Lower leg skin (tissue), 4 donors: Measurements from ENCODE around the gene GRM8. TPM values are rescaled to one million over a fixed set of nuclear protein-coding genes. Genes with fewer than 3 reads are reported as not detected.

Experiments
- DNase-seq, 2 donors: peaks; one replicate each; pipeline ENCODE4 v3.0.0-alpha.2; 2019; ENCODE audit warnings: low spot score in 2 of 2
- H3K4me3 ChIP-seq: fragments of 200-600 bp; sonication (generic); 2 replicates; pipeline ENCODE4 v1.5.1; 2017; ENCODE audit warnings: mild to moderate bottlenecking, low read depth; ENCODE audit not compliant: poor library complexity, severe bottlenecking
- POLR2A ChIP-seq, 2 donors: fragments of 450-650 bp; IDR thresholded peaks; one replicate each; pipeline ENCODE4 v1.6.1; 2016 to 2017; ENCODE audit warnings: antibody characterized with exemption in 2 of 2, mild to moderate bottlenecking in 1 of 2, moderate library complexity in 1 of 2
- WGBS, 2 donors: methylation state at CpG; one replicate each; pipeline ENCODE4 v1.1.5; 2018; 5-methylcytosine and 5-hydroxymethylcytosine counted together
- intact Hi-C: fragments of 100-400 bp; cut with DNase I; formaldehyde crosslinking; loops from one replicate; pipeline ENCODE4 v1.15.0; 2023; ENCODE audit warnings: low total_unique reads
- total RNA-seq, 4 donors: library from RNA; depleted of rRNA; stranded (reverse); fragments of >200 nt; gene quantifications; one replicate each; pipeline ENCODE4 v1.1.0, GENCODE V29; 2016
- TF ChIP-seq, protein P1 (sequence below), 3 donors: fragments of 450-650 bp; IDR thresholded peaks; one replicate each; pipeline ENCODE4 v1.5.1; 2016; ENCODE audit warnings: antibody characterized with exemption in 3 of 3, mild to moderate bottlenecking in 3 of 3, moderate library complexity in 2 of 3

GRM8 gene
- under 1 TPM in 1 of 4 donors, not detected in 3; 0.45 TPM for total RNA-seq

DNA sequence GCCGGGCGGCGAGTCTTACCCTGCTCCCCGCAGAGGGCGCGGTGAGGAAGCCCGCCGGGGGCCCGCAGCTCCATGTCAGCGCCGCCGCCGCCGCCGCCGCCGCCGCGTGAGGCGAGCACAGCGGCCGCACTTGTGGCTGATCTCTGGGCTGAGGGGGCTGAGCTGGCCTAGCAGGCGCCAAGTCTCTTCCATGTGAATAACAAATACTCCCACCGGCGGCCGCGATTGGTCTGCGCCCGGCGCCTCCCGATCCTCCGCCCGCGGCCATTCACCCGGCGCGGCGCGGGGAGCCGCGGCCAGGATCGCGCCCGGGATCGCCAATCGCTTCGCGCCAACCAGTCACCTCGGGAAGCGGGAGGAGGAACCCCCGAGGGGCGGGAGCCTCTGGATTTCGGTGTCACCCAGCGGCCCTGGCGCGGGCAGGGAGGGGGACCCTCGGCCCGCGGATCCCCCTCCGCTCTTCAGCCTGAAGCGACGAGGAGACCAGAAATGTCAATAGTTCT, at the start of gene GRM8:
TSS of gene GRM8 (minus strand) at position 164 of the 503 bp plus-strand sequence.
- peak within 1 kb of the TSS; percentile 50 for H3K4me3 ChIP-seq
- no peak for DNase-seq
- intact Hi-C loops = no loop called here
- TF ChIP-seq POLR2A (IDR thresholded peaks at IDR 0.05) = no peak
- TF ChIP-seq, protein P1, sequence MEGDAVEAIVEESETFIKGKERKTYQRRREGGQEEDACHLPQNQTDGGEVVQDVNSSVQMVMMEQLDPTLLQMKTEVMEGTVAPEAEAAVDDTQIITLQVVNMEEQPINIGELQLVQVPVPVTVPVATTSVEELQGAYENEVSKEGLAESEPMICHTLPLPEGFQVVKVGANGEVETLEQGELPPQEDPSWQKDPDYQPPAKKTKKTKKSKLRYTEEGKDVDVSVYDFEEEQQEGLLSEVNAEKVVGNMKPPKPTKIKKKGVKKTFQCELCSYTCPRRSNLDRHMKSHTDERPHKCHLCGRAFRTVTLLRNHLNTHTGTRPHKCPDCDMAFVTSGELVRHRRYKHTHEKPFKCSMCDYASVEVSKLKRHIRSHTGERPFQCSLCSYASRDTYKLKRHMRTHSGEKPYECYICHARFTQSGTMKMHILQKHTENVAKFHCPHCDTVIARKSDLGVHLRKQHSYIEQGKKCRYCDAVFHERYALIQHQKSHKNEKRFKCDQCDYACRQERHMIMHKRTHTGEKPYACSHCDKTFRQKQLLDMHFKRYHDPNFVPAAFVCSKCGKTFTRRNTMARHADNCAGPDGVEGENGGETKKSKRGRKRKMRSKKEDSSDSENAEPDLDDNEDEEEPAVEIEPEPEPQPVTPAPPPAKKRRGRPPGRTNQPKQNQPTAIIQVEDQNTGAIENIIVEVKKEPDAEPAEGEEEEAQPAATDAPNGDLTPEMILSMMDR (IDR thresholded peaks at IDR 0.05) = no peak
- WGBS, 2 donors = 0 to 1% methylated on average over 29 to 30 of the region's 62 CpGs

DNA sequence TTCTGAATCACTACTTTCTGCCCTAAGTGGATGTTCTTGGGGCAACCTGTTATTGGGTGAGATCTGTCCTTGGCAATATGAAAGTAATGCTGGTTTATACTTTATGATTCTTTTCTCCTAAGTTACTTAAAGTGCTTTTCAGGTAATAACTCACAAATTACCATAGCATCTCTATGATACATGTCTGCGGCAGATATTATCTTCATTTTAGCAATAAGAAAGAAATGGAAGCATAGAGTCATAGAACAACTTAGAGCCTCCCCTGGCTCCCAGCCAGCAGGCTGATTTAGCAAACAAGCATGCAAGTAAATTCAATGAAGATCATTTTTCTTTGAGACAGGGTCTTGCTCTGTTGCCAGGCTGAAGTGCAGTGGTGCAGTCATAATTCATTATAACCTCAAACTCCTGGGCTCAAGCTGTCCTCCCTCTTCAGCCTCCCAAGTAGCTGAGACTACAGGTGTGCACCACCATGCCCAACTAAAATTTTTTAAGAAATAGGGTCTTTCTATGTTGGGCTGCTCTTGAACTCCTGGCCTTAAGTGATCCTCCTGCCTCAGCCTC, 38.1 kb upstream of the GRM8 start:
- H3K4me3 ChIP-seq = no peak overlapping the region
- TF ChIP-seq POLR2A (IDR thresholded peaks at IDR 0.05) = no peak
- TF ChIP-seq, protein P1 (IDR thresholded peaks at IDR 0.05) = no peak
- DNase-seq = no peak
- intact Hi-C loops = no loop called here
- WGBS, 2 donors = 32 to 41% methylated on average over 1 of the region's 1 CpG

DNA sequence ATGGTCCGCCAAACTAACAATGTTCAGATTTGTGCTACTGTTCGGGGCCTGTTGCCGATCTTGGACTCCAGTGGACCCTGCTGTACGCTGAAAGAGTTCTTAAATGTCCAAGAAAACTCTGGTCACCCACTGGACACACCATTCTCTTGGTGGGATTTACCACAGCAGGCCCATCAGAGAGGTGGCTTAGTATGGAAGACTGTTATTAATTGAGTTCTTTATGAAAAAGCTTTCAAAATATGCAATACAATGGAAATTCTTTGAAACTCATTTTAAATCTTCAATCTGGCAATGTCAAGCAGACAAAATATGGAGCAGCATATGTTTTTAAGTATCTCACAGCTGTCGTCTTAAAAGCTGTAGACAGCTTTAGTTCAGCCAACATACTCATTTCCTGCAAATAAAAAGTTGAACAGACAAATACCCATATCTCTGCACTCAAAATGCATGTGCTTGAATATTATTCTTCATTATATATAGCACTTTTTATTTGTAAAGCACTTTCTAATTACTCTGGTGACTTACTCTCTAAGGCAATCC, 37.4 kb upstream of the GRM8 start:
- WGBS, 2 donors = 52 to 55% methylated on average over 5 of the region's 5 CpGs
- DNase-seq = no peak
- no peak for TF ChIP-seq POLR2A (IDR thresholded peaks at IDR 0.05)
- TF ChIP-seq, protein P1 (IDR thresholded peaks at IDR 0.05) = no peak

DNA sequence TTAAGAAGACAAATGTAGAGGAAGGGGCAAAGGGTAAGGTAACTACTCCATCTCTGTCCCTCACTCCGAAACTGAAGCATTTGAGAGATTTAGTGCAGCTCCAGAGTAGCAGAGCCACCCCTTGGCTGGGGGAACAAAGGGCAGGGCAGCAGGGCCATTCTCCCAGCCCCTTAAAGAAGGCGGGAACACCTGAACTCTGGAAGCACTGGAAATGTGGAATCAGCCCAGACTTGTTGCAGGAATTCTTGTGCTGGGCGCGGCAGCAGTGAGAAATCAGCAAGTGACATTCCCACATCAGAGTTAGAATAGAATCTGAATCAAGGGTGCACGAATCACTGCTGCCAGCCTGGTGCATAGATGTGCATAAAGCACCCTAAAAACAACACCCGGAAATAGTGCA, 34.4 kb upstream of the GRM8 start:
- intact Hi-C loops = no loop called here
- TF ChIP-seq, protein P1 (IDR thresholded peaks at IDR 0.05) = no peak
- no peak for TF ChIP-seq POLR2A (IDR thresholded peaks at IDR 0.05)
- WGBS, 2 donors = 52 to 53% methylated on average over 6 of the region's 6 CpGs

More for the DNA sequence above, 37.4 kb upstream of the GRM8 start:
- intact Hi-C loops = no loop called here
- no peak overlapping the region for H3K4me3 ChIP-seq

GRCh38 chr7:127270093-127270492, 17.4 kb upstream of the GRM8 start:
- DNase-seq = no peak
- intact Hi-C loops = no loop called here
- TF ChIP-seq, protein P1 (IDR thresholded peaks at IDR 0.05) = no peak
- no peak for TF ChIP-seq POLR2A (IDR thresholded peaks at IDR 0.05)

More for the DNA sequence above, 34.4 kb upstream of the GRM8 start:
- no peak overlapping the region for H3K4me3 ChIP-seq
- DNase-seq = no peak

More at GRCh38 chr7:127270093-127270492, 17.4 kb upstream of the GRM8 start:
- H3K4me3 ChIP-seq = no peak overlapping the region
- WGBS, 2 donors = 93 to 98% methylated on average over 1 of the region's 1 CpG
